ENCODE data around the gene SMIM13. TPM values are rescaled to one million over a fixed set of nuclear protein-coding genes. Genes with fewer than 3 reads are reported as not detected.

SMIM13 gene
- total and polyA plus RNA-seq, 2 of the 4 experiments (the other 2 are of a cell fraction), result 5.4 to 10.0 TPM

- H2AK5ac ChIP-seq (ENCODE audit: low read depth, low read length), result no peak overlapping the region
- no peaks in the 10 kb centered on the region for H4K20me1 ChIP-seq (ENCODE audit: insufficient read depth, low read length)
- POLR2A ChIA-PET (ENCODE audit: unreplicated experiment), result interaction anchor here (1.0 kb wide), 1 partner anchor 113 kb away, joined by 3 read pairs; no protein-coding TSS in a partner anchor
- no peaks in the 10 kb centered on the region for H3K79me1 ChIP-seq (ENCODE audit: low read depth in 1 of 2, low read length in 2 of 2)
- no peak overlapping the region for H2AFZ ChIP-seq (replicated peaks; ENCODE audit: low read length, poor library complexity)
- CTCF ChIA-PET, result interaction anchor here (1.0 to 1.8 kb wide), 2 partner anchors 110 to 113 kb away, joined by 4 to 5 read pairs; no protein-coding TSS in a partner anchor
- H3K27ac ChIP-seq (ENCODE audit: insufficient read depth, low read length), result no peak overlapping the region
- no peaks in the 10 kb centered on the region for H3K9me1 ChIP-seq (ENCODE audit: insufficient read depth, low read length)
- no peak overlapping the region for H3K23ac ChIP-seq (ENCODE audit: low read depth, low read length)
- H3K27me3 ChIP-seq (ENCODE audit: control insufficient read depth, insufficient read depth, low read length), result peaks cover 9% of the 10 kb centered on the region
- H2BK120ac ChIP-seq (ENCODE audit: low read depth, low read length), result no peak overlapping the region
- no peak overlapping the region for H2BK15ac ChIP-seq (ENCODE audit: low read depth, low read length)
- H3K4me2 ChIP-seq (ENCODE audit: low read depth, low read length), result no peak overlapping the region
- H3K18ac ChIP-seq (ENCODE audit: low read depth, low read length), result no peak overlapping the region
- no CpG with 5 or more reads among the region's 3 CpGs for WGBS, 2 experiments (ENCODE audit: extremely low coverage in 2 of 2, insufficient read length in 1 of 2)
- dilution Hi-C loops (cut with HindIII; ENCODE audit: low sequenced_read_pairs, unreplicated experiment) (no loop called here), in situ Hi-C loops (cut with MboI; ENCODE audit: low sequenced_read_pairs) (loop anchor here (5.0 to 25.0 kb wide), 2 partner anchors 113 to 578 kb away; no protein-coding TSS in a partner anchor), intact Hi-C loops (cut with micrococcal nuclease) (loop anchor here (5.0 kb wide), 1 partner anchor 228 kb away; the partner anchor contains the start of gene MAK)
- H3K4me3 ChIP-seq (ENCODE audit: insufficient read depth, low read depth, low read length), result no peak overlapping the region
- H3K56ac ChIP-seq (ENCODE audit: extremely low read depth, insufficient read depth, low read length), result no peak overlapping the region
- no peak overlapping the region for H2AK9ac ChIP-seq (replicated peaks; ENCODE audit: low read depth, low read length, poor library complexity)
- H2BK5ac ChIP-seq (ENCODE audit: low read depth, low read length, poor library complexity, severe bottlenecking), result no peak overlapping the region
- H3K4me1 ChIP-seq (ENCODE audit: control insufficient read depth, insufficient read depth, low read length), result no peaks in the 10 kb centered on the region
- BruUV-seq (replicated peaks), result no TSS peak
- H2BK20ac ChIP-seq (ENCODE audit: low read depth, low read length), result no peak overlapping the region
- ATAC-seq (ENCODE audit: low read depth) (no peak), DNase-seq (no peak)
- H4K91ac ChIP-seq (ENCODE audit: insufficient read depth, low read depth, low read length), result no peak overlapping the region
- H3K4ac ChIP-seq (ENCODE audit: low read depth, low read length), result no peak overlapping the region
- no peak overlapping the region for H4K5ac ChIP-seq (ENCODE audit: low read depth, low read length)
- TF ChIP-seq CTCF (conservative IDR thresholded peaks at IDR 0.05; ENCODE audit: low read depth, low read length) (no peak), RFX5 (IDR thresholded peaks at IDR 0.05; ENCODE audit: low read depth, low read length) (no peak), CEBPB (IDR thresholded peaks at IDR 0.05; ENCODE audit: low read depth, low read length) (no peak), SMC3 (IDR thresholded peaks at IDR 0.05; ENCODE audit: low read depth, low read length) (no peak), FOS (IDR thresholded peaks at IDR 0.05; ENCODE audit: low read depth, low read length) (no peak), USF2 (IDR thresholded peaks at IDR 0.05; ENCODE audit: low read depth, low read length) (no peak), RCOR1 (IDR thresholded peaks at IDR 0.05; ENCODE audit: insufficient replicate concordance, low read length) (no peak), MAZ (IDR thresholded peaks at IDR 0.05; ENCODE audit: borderline replicate concordance, low read depth, low read length) (no peak), MXI1 (IDR thresholded peaks at IDR 0.05; ENCODE audit: borderline replicate concordance, low read depth, low read length) (no peak)
- H4K8ac ChIP-seq (ENCODE audit: low read depth in 2 of 2, low read length in 2 of 2), result no peak overlapping the region
- no peak overlapping the region for H3K9ac ChIP-seq (ENCODE audit: low read depth, low read length)
- no peaks in the 10 kb centered on the region for H3K36me3 ChIP-seq (ENCODE audit: control insufficient read depth, insufficient read depth, low read length)
- H3K14ac ChIP-seq (replicated peaks; ENCODE audit: low read depth, low read length), result no peak overlapping the region
- 0 out of 2 replicates have a peak, but pooled peaks cover 3% of the 10 kb centered on the region for H3K9me3 ChIP-seq (ENCODE audit: control insufficient read depth, insufficient read depth, low read length)
These were observed 28.8 kb upstream of the SMIM13 start for GRCh38 chr6:11064836-11065235.
